HepG2 (cell line): ENCODE measurements around the gene MAP1LC3A. TPM values are rescaled to one million over a fixed set of nuclear protein-coding genes. Genes with fewer than 3 reads are reported as not detected.

ENCODE experiments used
- ATAC-seq: fragments of 200-7000 bp; cut with Tn5 transposase; 3 replicates; pipeline ENCODE4 v1.9.1; 2020; ENCODE audit warnings: mild to moderate bottlenecking, moderate library complexity
- BruUV-seq: library from RNA; stranded (reverse); fragments of 400-500 nt; replicated peaks from 2 replicates; lab custom pipeline; 2021; lab: Mats Ljungman, UMichigan
- CTCF ChIA-PET: fragments of 300-600 bp; formaldehyde crosslinking; extraction: SDS; loops from one replicate; lab custom pipeline; 2021; ENCODE audit warnings: low total read pairs, inconsistent platforms, low intra/inter-chr PET ratio; lab: Yijun Ruan, JAX
- POLR2A ChIA-PET: fragments of 350-600 bp; sonication (Branson Sonifier 250); formaldehyde crosslinking; loops from one replicate; lab custom pipeline; 2020; ENCODE audit warnings: antibody characterized with exemption, inconsistent platforms; lab: Yijun Ruan, JAX
- DNase-seq: peaks from one replicate; pipeline ENCODE4 v3.0.0-alpha.2; 2015; ENCODE audit warnings: low spot score
- FAIRE-seq: peaks from 3 replicates; lab custom pipeline; 2011; peaks lifted over from hg19 to GRCh38; lab: Jason Lieb, UNC
- H2AFZ ChIP-seq: one replicate; pipeline ENCODE4 v1.6.1; 2011; ENCODE audit warnings: low read length, inconsistent platforms
- H3K27ac ChIP-seq: fragments of 300-600 bp; 3 replicates; pipeline ENCODE4 v1.8.0; 2011; ENCODE audit warnings: mixed run types, mild to moderate bottlenecking, mixed read lengths, low read length, inconsistent platforms; ENCODE audit not compliant: insufficient read depth; ENCODE audit errors: extremely low read length
- H3K27me3 ChIP-seq, 2 experiments: fragments of 200-600 bp in 1 of 2; 2 replicates in 1 of 2; 3 replicates in 1 of 2; pipeline versions ENCODE4 v1.6.0 to v1.8.0; 2011; ENCODE audit warnings: low read length in 2 of 2, mild to moderate bottlenecking in 2 of 2, moderate library complexity in 2 of 2, inconsistent platforms in 1 of 2; ENCODE audit not compliant: insufficient read depth in 2 of 2, control insufficient read depth in 1 of 2
- H3K36me3 ChIP-seq, 2 experiments: fragments of 200-600 bp in 1 of 2; replicated peaks in 1 of 2; 2 replicates in 1 of 2; 3 replicates in 1 of 2; pipeline versions ENCODE4 v1.5.1 to v1.8.0; 2011; ENCODE audit warnings: low read length in 2 of 2, inconsistent platforms in 1 of 2; ENCODE audit not compliant: insufficient read depth in 2 of 2, control insufficient read depth in 1 of 2
- H3K4me1 ChIP-seq: 2 replicates; pipeline ENCODE4 v1.5.1; 2012; ENCODE audit warnings: low read length, inconsistent platforms; ENCODE audit not compliant: insufficient read depth
- H3K4me2 ChIP-seq: 2 replicates; pipeline ENCODE4 v1.6.0; 2011; ENCODE audit warnings: low read depth, low read length, inconsistent platforms
- H3K4me3 ChIP-seq, 3 experiments: fragments of 200-600 bp in 1 of 3; sonication (generic), shearing (Covaris generic) in 1 of 3; replicated peaks in 1 of 3; 2 replicates each; pipeline ENCODE4 v1.5.1; 2011 to 2016; ENCODE audit warnings: low read length in 3 of 3, inconsistent platforms in 2 of 3, low read depth in 2 of 3, mild to moderate bottlenecking in 2 of 3, control low read depth in 1 of 3, mixed read lengths in 1 of 3; ENCODE audit not compliant: insufficient read depth in 1 of 3
- H3K79me2 ChIP-seq: one replicate; pipeline ENCODE4 v1.6.1; 2011; ENCODE audit warnings: low read length, inconsistent platforms; ENCODE audit not compliant: insufficient read depth
- H3K9ac ChIP-seq: 2 replicates; pipeline ENCODE4 v1.6.0; 2011; ENCODE audit warnings: mild to moderate bottlenecking, low read depth, low read length, inconsistent platforms; ENCODE audit not compliant: insufficient read depth
- H3K9me3 ChIP-seq: 2 replicates; pipeline ENCODE4 v1.5.1; 2012; ENCODE audit warnings: mild to moderate bottlenecking, low read length
- H4K20me1 ChIP-seq: 2 replicates; pipeline ENCODE4 v1.6.0; 2011; ENCODE audit warnings: inconsistent platforms, mild to moderate bottlenecking, low read length, moderate library complexity; ENCODE audit not compliant: insufficient read depth
- ARID4A ChIP-seq: sonication (generic); formaldehyde crosslinking; IDR thresholded peaks from 2 replicates; pipeline ENCODE4 v1.5.0; 2020; ENCODE audit warnings: mild to moderate bottlenecking, missing genetic modification reagents, borderline replicate concordance
- ATAD3A ChIP-seq: sonication (generic); formaldehyde crosslinking; IDR thresholded peaks from 2 replicates; pipeline ENCODE4 v1.4.0; 2020; ENCODE audit warnings: missing genetic modification reagents
- ELK4 ChIP-seq: sonication (generic); formaldehyde crosslinking; IDR thresholded peaks from 2 replicates; pipeline ENCODE4 v1.9.0; 2021; ENCODE audit warnings: missing genetic modification reagents, borderline replicate concordance
- HDAC2 ChIP-seq: sonication (generic); formaldehyde crosslinking; IDR thresholded peaks from 2 replicates; pipeline ENCODE4 v1.4.0; 2020; ENCODE audit warnings: missing genetic modification reagents
- HINFP ChIP-seq: sonication (generic); formaldehyde crosslinking; IDR thresholded peaks from 2 replicates; pipeline ENCODE4 v1.4.0; 2020; ENCODE audit warnings: low read depth, mild to moderate bottlenecking, missing genetic modification reagents
- MAX ChIP-seq: IDR thresholded peaks from 2 replicates; pipeline ENCODE4 v1.6.1; 2012; ENCODE audit warnings: inconsistent platforms
- MAZ ChIP-seq, 2 experiments: sonication (generic) in 1 of 2; formaldehyde crosslinking in 1 of 2; IDR thresholded peaks; 2 replicates each; pipeline versions ENCODE4 v1.5.0 to v1.6.1; 2012 to 2020; ENCODE audit warnings: low read depth in 2 of 2, mild to moderate bottlenecking in 2 of 2, borderline replicate concordance in 1 of 2, improper control_type of control experiment in 1 of 2, low read length in 1 of 2, missing genetic modification reagents in 1 of 2, moderate library complexity in 1 of 2
- POLR2AphosphoS5 ChIP-seq: IDR thresholded peaks from 2 replicates; pipeline ENCODE4 v1.6.1; 2012; ENCODE audit warnings: low read depth, low read length
- SAP130 ChIP-seq: IDR thresholded peaks from 2 replicates; pipeline ENCODE4 v1.6.1; 2016; ENCODE audit warnings: low read depth
- THAP11 ChIP-seq: IDR thresholded peaks from 2 replicates; pipeline ENCODE4 v1.6.1; 2016; ENCODE audit warnings: missing biosample characterization, missing genetic modification reagents
- ZBTB37 ChIP-seq: sonication (generic); formaldehyde crosslinking; IDR thresholded peaks from 2 replicates; pipeline ENCODE4 v1.4.0; 2020; ENCODE audit warnings: mild to moderate bottlenecking, missing genetic modification reagents
- ZNF382 ChIP-seq: sonication (generic); formaldehyde crosslinking; IDR thresholded peaks from 2 replicates; pipeline ENCODE4 v1.5.0; 2020; ENCODE audit warnings: missing genetic modification reagents, mild to moderate bottlenecking, borderline replicate concordance
- WGBS: methylation state at CpG from one replicate; pipeline ENCODE4 v1.1.6; 2017; ENCODE audit warnings: low lambda C conversion rate; 5-methylcytosine and 5-hydroxymethylcytosine counted together
- in situ Hi-C: cut with HindIII; loops from 2 replicates; pipeline ENCODE4 v1.10.0; 2017; ENCODE audit warnings: low pct_unique_long_range_greater_than_20kb; ENCODE audit not compliant: extremely low pct_ligation_motif_present
- intact Hi-C: fragments of 100-400 bp; cut with micrococcal nuclease; formaldehyde crosslinking; loops from one replicate; pipeline ENCODE4 v1.10.0; 2022; ENCODE audit not compliant: unreplicated experiment
- polyA plus RNA-seq, 8 experiments: library from polyadenylated mRNA; depleted of rRNA in 3 of 8; stranded (reverse) in 7 of 8; unstranded in 1 of 8; fragments of >200 nt; fragmentation: Illumina TruSeq in 4 of 8; extraction: Trizol in 4 of 8; gene quantifications; 2 replicates each; pipeline versions ENCODE4 v1.2.1 to v1.2.3, GENCODE V29; 2011 to 2016; ENCODE audit warnings: low read depth in 4 of 8, missing spikeins in 1 of 8, mixed read lengths in 1 of 8; ENCODE audit not compliant: insufficient read depth in 1 of 8
- total RNA-seq, 5 experiments: library from RNA; depleted of rRNA; stranded (reverse); fragments of >200 nt; fragmentation: Illumina TruSeq; extraction: Trizol; gene quantifications; 2 replicates each; pipeline ENCODE4 v1.2.3, GENCODE V29; 2016; ENCODE audit warnings: low read depth in 1 of 5

The MAP1LC3A gene
- total and polyA plus RNA-seq, 2 of the 13 experiments (the other 11 are each of a cell fraction or from before 2014, with no cell fraction given): not detected

GRCh38 chr20:34515484-34516246, 42.9 kb upstream of the MAP1LC3A start:
- H4K20me1 ChIP-seq: peaks cover 14% of the 10 kb centered on the region
- ATAC-seq (peak; percentile 62), DNase-seq (peak; percentile 65), FAIRE-seq (peak; percentile 44)
- H3K9ac ChIP-seq: peak overlapping the region; percentile 86
- in situ Hi-C loops (loop anchor here (5.0 kb wide), 1 partner anchor 203 kb away; no protein-coding TSS in a partner anchor), intact Hi-C loops (loop anchor here (2.0 kb wide), 1 partner anchor 213 kb away; the partner anchor contains the start of gene AHCY)
- peaks cover 70% of the 10 kb centered on the region for H3K4me1 ChIP-seq
- POLR2A ChIA-PET: interaction anchor here (0.6 to 3.8 kb wide), 39 partner anchors 9 to 361 kb away, joined by 3 to 57 read pairs (median 4); partner anchors contain the start of genes ACSS2, AHCY, ITCH and PIGU
- peaks cover 0 to 10% of the 10 kb centered on the region in 2 experiments; a peak in 3 of 5 replicates for H3K36me3 ChIP-seq
- no peaks in the 10 kb centered on the region; a peak in 1 of 5 replicates for H3K27me3 ChIP-seq
- no peaks in the 10 kb centered on the region for H3K9me3 ChIP-seq
- H3K4me3 ChIP-seq: peak overlapping the region; percentile 85 to 89 (median 87)
- peak overlapping the region; percentile 84 for H3K4me2 ChIP-seq
- H3K79me2 ChIP-seq: peaks cover 47% of the 10 kb centered on the region
- H2AFZ ChIP-seq: no peak overlapping the region
- 4% methylated on average over 36 of the region's 36 CpGs for WGBS
- H3K27ac ChIP-seq: peak overlapping the region; percentile 80
- BruUV-seq: TSS peak; percentile 70
- CTCF ChIA-PET: no interaction called here
- TF ChIP-seq ZBTB37: no peak
- TF ChIP-seq MAX: peak; percentile 46
- peak; percentile 69; the same call in 1 of the 2 replicates for TF ChIP-seq THAP11 (CRISPR knock-in tag)
- no peak for TF ChIP-seq ZNF382
- peak; percentile 68; the same call in 1 of the 2 replicates for TF ChIP-seq SAP130
- TF ChIP-seq MAZ (IDR thresholded peaks at IDR 0.05; ENCODE audit: borderline replicate concordance, low read depth, low read length): no peak
- no peak for TF ChIP-seq MAZ (CRISPR knock-in tag; IDR thresholded peaks at IDR 0.05; ENCODE audit: low read depth)
- peak; percentile 45; the same call in 1 of the 2 replicates for TF ChIP-seq POLR2AphosphoS5
- TF ChIP-seq HINFP (CRISPR knock-in tag): 0 out of 2 replicates have a peak, but pooled peaks have one; percentile 22
- peak; percentile 7 for TF ChIP-seq HDAC2 (CRISPR knock-in tag)
- no peak for TF ChIP-seq ATAD3A (CRISPR knock-in tag)
- no peak for TF ChIP-seq ARID4A (CRISPR knock-in tag)
- no peak for TF ChIP-seq ELK4 (CRISPR knock-in tag)
